ENCODE measurements around the gene TXNL1.

DNA sequence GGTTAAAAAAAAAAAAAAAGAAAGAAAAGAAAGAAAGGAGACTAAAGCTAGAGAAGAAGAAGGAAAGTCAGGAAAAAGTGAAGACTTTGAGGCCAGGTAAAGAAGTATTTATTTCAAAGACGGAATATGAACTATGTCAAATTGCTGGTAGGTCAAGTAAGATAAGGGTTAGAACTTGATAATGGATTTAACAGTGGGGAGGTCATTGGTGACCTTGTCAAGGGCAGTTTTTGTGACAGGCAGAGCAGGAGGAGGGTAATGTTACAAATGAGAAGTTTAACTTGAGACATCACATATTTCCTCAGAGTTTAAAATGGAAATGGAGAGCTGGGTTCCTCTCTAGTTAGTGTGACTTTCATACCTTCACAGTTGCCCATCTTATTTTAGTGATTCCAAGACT, 22.3 kb upstream of the TXNL1 start:
- TF ChIP-seq SP2 (IDR thresholded peaks at IDR 0.05; ENCODE audit: low read length) (no peak), POLR2A (IDR thresholded peaks at IDR 0.05; ENCODE audit: control extremely low read depth in 1 of 2, low read depth in 2 of 2, low read length in 2 of 2) (no peak), SP1 (IDR thresholded peaks at IDR 0.05; ENCODE audit: low read depth, low read length) (no peak), JUND (IDR thresholded peaks at IDR 0.05; ENCODE audit: low read length) (no peak)

Measured in H1 (cell line).